Gastroesophageal sphincter (tissue), 4 donors: ENCODE results near the gene ARSI. TPM values are rescaled to one million over a fixed set of nuclear protein-coding genes. Genes with fewer than 3 reads are reported as not detected.
A peak's percentile ranks its signal among the peaks of the same experiment; 100 is the strongest.

Experiments used
- ATAC-seq: fragments of 150-250 bp; one replicate; pipeline ENCODE4 v1.9.1; 2016; ENCODE audit warnings: mild to moderate bottlenecking, moderate library complexity
- H3K27ac ChIP-seq, 4 donors: fragments of 200-600 bp; sonication (generic) in 3 of 4; 1 replicate in 3 of 4; 2 replicates in 1 of 4; pipeline ENCODE4 v1.5.1; 2016 to 2019
- H3K27me3 ChIP-seq: fragments of 200-600 bp; sonication (generic); one replicate; pipeline ENCODE4 v1.5.1; 2019
- H3K36me3 ChIP-seq, 2 donors: fragments of 200-600 bp; sonication (generic); one replicate each; pipeline ENCODE4 v1.5.1; 2019; ENCODE audit warnings: control low read depth in 1 of 2
- H3K4me1 ChIP-seq, 3 donors: fragments of 200-600 bp; sonication (generic); 1 replicate in 2 of 3; 2 replicates in 1 of 3; pipeline ENCODE4 v1.5.1; 2016 to 2019; ENCODE audit warnings: control low read depth in 2 of 3
- H3K4me3 ChIP-seq, 2 donors: fragments of 200-600 bp; sonication (generic); one replicate each; pipeline ENCODE4 v1.5.1; 2019; ENCODE audit warnings: mild to moderate bottlenecking in 1 of 2, moderate library complexity in 1 of 2
- H3K9me3 ChIP-seq, 3 donors: fragments of 200-600 bp; sonication (generic); one replicate each; pipeline ENCODE4 v1.5.1; 2017 to 2019; ENCODE audit warnings: control low read depth in 2 of 3
- EP300 ChIP-seq: sonication (generic); formaldehyde crosslinking; IDR thresholded peaks from one replicate; pipeline ENCODE4 v1.6.1; 2017; ENCODE audit warnings: antibody characterized with exemption, mild to moderate bottlenecking
- POLR2A ChIP-seq, 2 donors: fragments of 450-650 bp; IDR thresholded peaks; one replicate each; pipeline ENCODE4 v1.6.1; 2017; ENCODE audit warnings: antibody characterized with exemption in 2 of 2, mild to moderate bottlenecking in 2 of 2, moderate library complexity in 1 of 2
- POLR2AphosphoS5 ChIP-seq: sonication (generic); formaldehyde crosslinking; IDR thresholded peaks from one replicate; pipeline ENCODE4 v1.6.1; 2017; ENCODE audit warnings: antibody characterized with exemption
- WGBS, 2 donors: methylation state at CpG; one replicate each; pipeline ENCODE4 v1.1.5; 2018; ENCODE audit warnings: low coverage in 1 of 2; 5-methylcytosine and 5-hydroxymethylcytosine counted together
- total RNA-seq, 4 donors: library from RNA; depleted of rRNA; stranded (reverse); fragments of >200 nt; gene quantifications; one replicate each; pipeline ENCODE4 v1.1.0, GENCODE V29; 2016
- TF ChIP-seq, protein P1 (sequence below), 4 experiments: fragments of 200-600 bp in 2 of 4; fragments of 450-650 bp in 2 of 4; sonication (generic) in 1 of 4; IDR thresholded peaks; one replicate each; pipeline ENCODE4 v1.5.1; 2017 to 2019; ENCODE audit warnings: antibody characterized with exemption in 4 of 4, mild to moderate bottlenecking in 2 of 4, moderate library complexity in 2 of 4

ARSI gene
- total RNA-seq, 4 donors from 2014 or later = 3.1 to 11.6 (median 6.8) TPM

- TF ChIP-seq, protein P1, sequence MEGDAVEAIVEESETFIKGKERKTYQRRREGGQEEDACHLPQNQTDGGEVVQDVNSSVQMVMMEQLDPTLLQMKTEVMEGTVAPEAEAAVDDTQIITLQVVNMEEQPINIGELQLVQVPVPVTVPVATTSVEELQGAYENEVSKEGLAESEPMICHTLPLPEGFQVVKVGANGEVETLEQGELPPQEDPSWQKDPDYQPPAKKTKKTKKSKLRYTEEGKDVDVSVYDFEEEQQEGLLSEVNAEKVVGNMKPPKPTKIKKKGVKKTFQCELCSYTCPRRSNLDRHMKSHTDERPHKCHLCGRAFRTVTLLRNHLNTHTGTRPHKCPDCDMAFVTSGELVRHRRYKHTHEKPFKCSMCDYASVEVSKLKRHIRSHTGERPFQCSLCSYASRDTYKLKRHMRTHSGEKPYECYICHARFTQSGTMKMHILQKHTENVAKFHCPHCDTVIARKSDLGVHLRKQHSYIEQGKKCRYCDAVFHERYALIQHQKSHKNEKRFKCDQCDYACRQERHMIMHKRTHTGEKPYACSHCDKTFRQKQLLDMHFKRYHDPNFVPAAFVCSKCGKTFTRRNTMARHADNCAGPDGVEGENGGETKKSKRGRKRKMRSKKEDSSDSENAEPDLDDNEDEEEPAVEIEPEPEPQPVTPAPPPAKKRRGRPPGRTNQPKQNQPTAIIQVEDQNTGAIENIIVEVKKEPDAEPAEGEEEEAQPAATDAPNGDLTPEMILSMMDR (IDR thresholded peaks at IDR 0.05) = no peak
- no peak for TF ChIP-seq POLR2AphosphoS5
- TF ChIP-seq EP300 = no peak
- TF ChIP-seq POLR2A (IDR thresholded peaks at IDR 0.05) = no peak
- no peak for ATAC-seq
- Histone ChIP-seq H3K4me1 (no peaks in the 10 kb centered on the region), H3K9me3 (no peaks in the 10 kb centered on the region), H3K27me3 (no peaks in the 10 kb centered on the region), H3K27ac (no peak overlapping the region), H3K36me3 (no peaks in the 10 kb centered on the region), H3K4me3 (no peak overlapping the region)
- 90% methylated on average over 1 of the region's 1 CpG; no CpG with 5 or more reads in 1 of the 2 donors for WGBS, 2 donors
Observed at GRCh38 chr5:150341989-150342388, 39.3 kb upstream of the ARSI start.

DNA sequence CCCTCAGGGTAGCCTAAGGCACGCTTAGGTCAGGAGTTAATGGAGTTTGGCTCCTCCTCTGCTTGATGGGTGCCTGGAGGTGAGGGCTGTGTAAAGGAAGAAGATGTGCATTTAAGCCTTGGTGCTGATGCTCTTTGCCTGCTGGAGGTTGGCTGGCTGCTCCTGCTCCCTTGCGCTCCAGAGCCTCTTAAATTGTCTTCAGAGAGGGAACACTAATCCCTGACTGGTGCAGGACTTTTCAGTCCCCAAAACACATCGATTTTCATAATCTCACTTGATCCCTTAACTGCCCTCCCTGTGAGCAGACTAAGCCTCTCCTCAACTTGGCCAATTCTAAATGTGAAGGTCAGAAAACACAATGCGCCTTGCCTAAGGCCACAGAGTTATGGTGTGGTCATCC, 38.6 kb upstream of the ARSI start:
- Histone ChIP-seq H3K9me3 (no peaks in the 10 kb centered on the region), H3K4me1 (no peaks in the 10 kb centered on the region), H3K4me3 (no peak overlapping the region), H3K27ac (no peak overlapping the region), H3K36me3 (no peaks in the 10 kb centered on the region), H3K27me3 (no peaks in the 10 kb centered on the region)
- 61 to 86% methylated on average over 1 to 3 of the region's 4 CpGs for WGBS, 2 donors
- TF ChIP-seq POLR2AphosphoS5 (no peak), POLR2A (IDR thresholded peaks at IDR 0.05) (no peak), EP300 (no peak)
- TF ChIP-seq, protein P1 (IDR thresholded peaks at IDR 0.05) = no peak
- ATAC-seq = no peak

- Histone ChIP-seq H3K9me3 (no peaks in the 10 kb centered on the region), H3K27me3 (no peaks in the 10 kb centered on the region), H3K36me3 (no peaks in the 10 kb centered on the region), H3K4me3 (no peak overlapping the region), H3K4me1 (no peaks in the 10 kb centered on the region), H3K27ac (no peak overlapping the region)
- TF ChIP-seq, protein P1 (IDR thresholded peaks at IDR 0.05) = no peak
- TF ChIP-seq POLR2A (IDR thresholded peaks at IDR 0.05) (no peak), EP300 (no peak)
- WGBS, 2 donors = 77 to 93% methylated on average over 2 to 5 of the region's 7 CpGs
- no peak for ATAC-seq
Observed at GRCh38 chr5:150340614-150341255, 38.0 kb upstream of the ARSI start.

GRCh38 chr5:150339841-150340240, 37.1 kb upstream of the ARSI start:
- no peak for TF ChIP-seq POLR2AphosphoS5
- TF ChIP-seq POLR2A (IDR thresholded peaks at IDR 0.05) = no peak
- no peak for TF ChIP-seq EP300
- TF ChIP-seq, protein P1 (IDR thresholded peaks at IDR 0.05) = no peak
- no peaks in the 10 kb centered on the region for H3K36me3 ChIP-seq
- no peaks in the 10 kb centered on the region for H3K9me3 ChIP-seq
- H3K4me1 ChIP-seq = no peaks in the 10 kb centered on the region
- ATAC-seq = no peak
- no peak overlapping the region for H3K27ac ChIP-seq
- H3K27me3 ChIP-seq = no peaks in the 10 kb centered on the region
- no peak overlapping the region for H3K4me3 ChIP-seq
- 87 to 100% methylated on average over 2 to 4 of the region's 4 CpGs for WGBS, 2 donors

- Histone ChIP-seq H3K27me3 (no peaks in the 10 kb centered on the region), H3K4me3 (no peak overlapping the region), H3K4me1 (no peaks in the 10 kb centered on the region), H3K36me3 (no peaks in the 10 kb centered on the region), H3K27ac (peak overlapping the region in 1 of 4 donors; percentile 10), H3K9me3 (no peaks in the 10 kb centered on the region)
- TF ChIP-seq, protein P1 (IDR thresholded peaks at IDR 0.05) = no peak
- TF ChIP-seq POLR2A (IDR thresholded peaks at IDR 0.05) (no peak), EP300 (no peak), POLR2AphosphoS5 (no peak)
- WGBS, 2 donors = 90% methylated on average over 2 of the region's 5 CpGs; no CpG with 5 or more reads in 1 of the 2 donors
- ATAC-seq = no peak
Observed at GRCh38 chr5:150339165-150339564, 36.5 kb upstream of the ARSI start.
